HG03457 (cell line): ENCODE measurements around the gene RMC1.
"Not testable (repeated sequence)": the region's sequence is repeated elsewhere in the genome, so short reads cannot be mapped to it uniquely, and the experiment has no call there.

ENCODE experiments used
- ATAC-seq: cut with Tn5 transposase; IDR thresholded peaks from one replicate; pipeline ENCODE4 v1.9.1; 2021; ENCODE audit warnings: moderate number of reproducible peaks; ENCODE audit not compliant: unreplicated experiment

RMC1 gene

DNA sequence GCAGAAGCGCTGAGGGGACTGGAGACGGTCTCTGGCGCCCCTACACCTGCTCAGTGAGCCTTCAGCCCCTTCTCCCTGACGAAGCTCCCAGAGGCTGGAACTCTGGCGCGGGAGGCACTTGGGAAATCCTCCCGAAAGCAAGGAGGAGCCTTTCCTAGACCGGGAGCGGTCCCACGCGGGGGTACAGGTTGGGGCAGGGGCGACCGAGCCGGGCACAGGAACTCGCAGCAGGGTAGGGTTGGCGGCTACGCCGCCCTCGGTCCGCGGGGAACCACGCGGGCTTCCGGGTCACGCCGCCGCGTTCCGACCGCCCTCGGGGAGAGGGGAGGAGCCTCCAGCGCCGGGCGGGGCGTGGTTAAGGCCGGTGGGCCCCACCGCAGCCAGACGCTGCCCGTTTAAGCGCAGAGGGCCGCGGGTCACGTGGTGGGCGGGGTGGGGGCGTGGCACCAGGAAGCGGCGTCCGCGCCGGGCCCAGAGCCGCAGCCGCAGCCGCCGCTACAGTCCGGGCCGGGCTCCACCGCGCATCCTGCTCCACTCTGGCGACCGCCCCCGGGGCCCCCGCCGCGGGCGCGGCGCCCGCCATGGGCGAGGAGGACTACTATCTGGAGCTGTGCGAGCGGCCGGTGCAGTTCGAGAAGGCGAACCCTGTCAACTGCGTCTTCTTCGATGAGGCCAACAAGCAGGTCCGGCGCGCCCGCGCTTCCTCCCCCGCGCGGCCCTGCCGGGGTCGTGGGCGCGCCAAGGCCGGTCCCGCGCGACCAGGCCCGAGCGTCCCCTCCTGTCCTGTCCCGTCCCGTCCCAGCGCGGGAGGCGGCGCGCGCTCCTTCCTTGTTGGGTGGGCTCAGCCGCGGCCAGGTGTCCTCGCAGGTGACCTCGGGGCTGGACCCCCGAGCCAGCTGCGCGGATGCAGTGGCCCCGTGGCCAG, at the start of gene RMC1:
Gene RMC1 (plus strand): TSS at position 474 of the 925 bp plus-strand sequence. CDS start 108 bp downstream, at position 582.
- peak; percentile 65 for ATAC-seq

DNA sequence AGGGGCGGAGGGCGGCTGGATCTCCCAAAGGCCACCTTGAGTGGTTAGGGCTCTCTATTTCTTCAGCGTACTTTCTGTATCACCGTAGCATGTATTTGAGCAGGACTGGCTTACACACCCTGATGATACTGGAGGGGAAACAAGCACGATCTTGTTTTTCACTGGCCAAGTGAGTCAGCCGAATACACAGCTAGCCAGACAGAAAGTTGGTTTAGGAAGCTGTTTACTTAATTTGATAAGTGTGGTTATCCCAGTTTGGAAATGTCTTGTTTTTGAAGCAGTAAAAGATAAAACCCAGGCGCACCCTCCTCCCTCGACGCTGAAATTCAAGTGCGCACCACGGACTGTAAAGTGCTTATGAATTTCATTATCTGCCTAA, 49.6 kb upstream of the RMC1 start:
- peak; percentile 5 for ATAC-seq

- ATAC-seq = no peak
These were observed 46.5 kb upstream of the RMC1 start for GRCh38 chr18:23456835-23457234.

DNA sequence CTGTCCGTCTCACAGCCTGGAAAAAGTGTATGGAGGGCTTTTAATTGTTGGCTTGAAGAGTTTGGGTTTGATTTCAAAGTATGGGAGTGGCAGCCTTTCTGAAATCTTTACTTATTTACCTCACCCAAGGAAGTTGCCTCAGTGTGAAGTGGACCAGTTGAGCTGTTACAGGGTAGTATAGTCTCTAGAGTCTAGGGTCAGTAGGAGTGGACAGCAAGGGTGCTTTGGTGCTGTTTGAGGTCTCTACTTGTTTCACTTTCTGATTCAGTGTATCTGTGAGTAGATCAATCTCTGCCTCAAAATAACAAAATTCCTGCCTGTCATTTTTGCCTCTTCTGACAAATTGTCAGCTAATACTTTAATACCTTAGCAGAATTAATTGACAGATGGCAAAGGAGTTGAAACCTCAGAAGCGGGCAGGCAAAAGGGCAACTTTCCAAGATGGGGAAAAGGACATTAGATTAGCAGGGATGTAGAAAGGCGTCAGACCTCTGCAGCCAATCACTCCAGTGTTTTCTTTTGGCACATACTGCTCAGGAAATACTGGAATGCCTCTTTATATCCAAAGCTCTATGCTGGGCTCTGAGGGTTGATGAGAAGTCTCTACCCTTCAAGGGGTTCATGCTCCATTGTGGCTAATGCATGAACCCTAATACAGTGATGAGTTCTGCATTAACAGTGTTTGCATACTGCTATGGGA, 44.3 kb upstream of the RMC1 start:
- no peak for ATAC-seq

GRCh38 chr18:23459530-23459921, 43.8 kb upstream of the RMC1 start:
- ATAC-seq = no peak

GRCh38 chr18:23460285-23461273, 42.7 kb upstream of the RMC1 start:
- ATAC-seq = no peak

- no peak for ATAC-seq
These were observed 40.4 kb upstream of the RMC1 start for GRCh38 chr18:23462876-23463275.

DNA sequence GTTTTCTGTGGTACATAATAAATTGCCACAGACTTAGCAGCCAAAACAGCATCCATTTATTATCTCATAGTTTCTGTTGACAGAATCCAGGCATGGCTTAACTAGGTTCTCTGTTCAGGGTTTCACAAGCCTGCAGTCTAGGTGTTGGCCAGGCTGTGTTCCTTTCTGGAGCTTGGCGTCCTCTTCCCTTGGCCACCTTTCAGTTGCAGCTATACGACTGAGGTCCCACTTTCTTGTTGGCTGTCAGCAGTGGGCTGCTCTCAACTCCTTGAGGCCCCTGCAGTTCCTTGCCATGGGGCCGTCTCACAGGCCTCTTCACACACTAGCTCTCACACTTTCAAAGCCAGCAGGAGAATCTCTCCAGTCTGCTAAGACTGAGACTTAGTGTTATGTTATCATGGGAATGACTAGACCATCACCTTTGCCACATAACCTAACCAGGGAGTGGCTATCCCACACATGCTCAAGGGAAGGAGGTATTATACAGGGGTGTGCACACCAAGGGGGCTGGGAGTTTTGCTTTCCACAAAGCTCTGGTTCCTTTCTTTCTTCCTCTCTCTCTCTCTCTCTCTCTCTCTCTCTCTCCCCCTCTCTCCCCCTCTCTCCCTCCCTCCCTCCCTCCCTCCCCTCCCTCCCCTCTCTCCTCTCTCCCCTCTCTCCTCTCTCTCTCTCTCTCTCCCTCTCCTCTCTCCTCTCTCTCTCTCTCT, 34.4 kb upstream of the RMC1 start:
- ATAC-seq = no peak

GRCh38 chr18:23470620-23471387, 32.5 kb upstream of the RMC1 start:
- ATAC-seq = no peak

DNA sequence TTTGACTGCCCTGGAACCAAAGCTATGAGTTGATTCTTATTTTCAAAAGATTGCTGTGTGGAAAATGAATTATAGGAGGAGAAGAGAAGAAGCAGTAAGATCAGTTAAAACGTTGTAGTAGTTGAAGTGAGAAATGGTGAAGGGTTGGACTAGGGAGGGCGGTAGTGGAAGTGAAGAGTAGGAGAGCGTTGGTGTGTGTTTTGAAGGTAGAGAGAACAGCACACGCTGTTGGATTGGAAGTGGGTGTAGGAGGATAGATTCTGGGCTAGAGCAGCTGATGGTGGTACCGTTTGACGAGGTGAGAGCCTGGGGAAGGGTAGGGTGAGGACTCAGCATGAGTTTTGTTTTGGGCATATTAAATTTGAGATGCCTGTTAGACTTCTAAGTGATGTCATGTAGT, 31.8 kb upstream of the RMC1 start:
- no peak for ATAC-seq

DNA sequence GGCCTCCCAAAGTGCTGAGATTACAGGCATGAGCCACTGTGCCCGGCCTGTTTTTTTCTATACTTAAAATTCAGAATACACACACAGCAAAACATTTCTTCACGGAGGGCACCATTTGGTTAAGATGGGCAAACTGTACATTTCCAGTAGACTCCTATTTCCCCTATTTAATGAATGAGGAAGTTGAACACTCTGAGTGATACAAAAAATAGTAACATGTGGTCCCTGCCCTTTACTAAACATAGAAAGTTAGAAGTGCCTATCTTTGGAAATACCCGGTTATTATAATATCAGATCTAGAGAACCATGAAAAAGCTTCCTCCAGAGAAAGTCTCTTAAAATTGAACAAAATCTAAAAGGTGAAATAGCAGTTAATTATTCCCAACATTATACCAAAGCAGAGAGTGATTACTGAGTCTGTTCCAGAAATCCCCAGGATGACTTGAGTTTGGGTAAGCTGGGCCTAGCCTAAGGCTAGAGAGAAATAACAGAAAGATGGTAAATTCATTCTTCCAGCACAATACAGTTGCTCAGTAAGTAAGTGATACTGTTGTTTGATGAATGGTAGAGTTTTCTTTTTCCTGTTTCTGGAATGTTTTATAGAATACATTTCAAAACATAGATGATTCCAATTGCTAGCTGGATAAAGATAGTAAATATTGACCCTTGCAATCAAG, 23.3 kb upstream of the RMC1 start:
- ATAC-seq = no peak

DNA sequence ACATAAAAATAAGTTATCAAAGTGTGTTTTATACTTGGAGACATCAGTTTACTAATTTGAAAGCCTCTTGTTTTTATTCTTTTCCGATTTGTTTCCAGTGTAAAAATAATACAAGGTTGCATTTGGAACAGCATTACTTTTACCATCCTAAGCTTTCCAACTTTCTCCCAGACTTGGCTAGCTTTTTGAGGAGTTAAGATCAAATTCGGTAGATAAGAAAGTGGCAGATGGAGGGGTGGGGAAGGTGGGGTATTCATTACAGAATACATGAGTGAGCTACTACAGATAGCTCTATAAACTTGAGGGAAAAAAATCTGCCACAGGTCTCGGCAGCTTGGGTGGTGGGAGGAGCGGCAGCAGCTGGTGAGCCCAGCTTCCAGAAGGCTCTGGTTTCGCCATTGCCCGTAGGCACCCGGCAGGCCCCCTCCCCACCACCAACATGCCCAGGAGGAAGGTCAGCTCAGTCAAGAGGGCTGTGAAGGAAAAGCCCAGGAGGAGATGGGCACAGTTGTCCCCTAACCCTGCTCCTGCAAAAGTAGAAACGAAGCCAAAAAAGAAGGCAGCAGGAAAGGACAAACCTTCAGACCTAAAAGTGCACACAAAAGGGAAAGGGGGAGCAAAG, 18.6 kb upstream of the RMC1 start:
- ATAC-seq = no peak

- no peak for ATAC-seq
These were observed 17.9 kb upstream of the RMC1 start for GRCh38 chr18:23485386-23485785.

DNA sequence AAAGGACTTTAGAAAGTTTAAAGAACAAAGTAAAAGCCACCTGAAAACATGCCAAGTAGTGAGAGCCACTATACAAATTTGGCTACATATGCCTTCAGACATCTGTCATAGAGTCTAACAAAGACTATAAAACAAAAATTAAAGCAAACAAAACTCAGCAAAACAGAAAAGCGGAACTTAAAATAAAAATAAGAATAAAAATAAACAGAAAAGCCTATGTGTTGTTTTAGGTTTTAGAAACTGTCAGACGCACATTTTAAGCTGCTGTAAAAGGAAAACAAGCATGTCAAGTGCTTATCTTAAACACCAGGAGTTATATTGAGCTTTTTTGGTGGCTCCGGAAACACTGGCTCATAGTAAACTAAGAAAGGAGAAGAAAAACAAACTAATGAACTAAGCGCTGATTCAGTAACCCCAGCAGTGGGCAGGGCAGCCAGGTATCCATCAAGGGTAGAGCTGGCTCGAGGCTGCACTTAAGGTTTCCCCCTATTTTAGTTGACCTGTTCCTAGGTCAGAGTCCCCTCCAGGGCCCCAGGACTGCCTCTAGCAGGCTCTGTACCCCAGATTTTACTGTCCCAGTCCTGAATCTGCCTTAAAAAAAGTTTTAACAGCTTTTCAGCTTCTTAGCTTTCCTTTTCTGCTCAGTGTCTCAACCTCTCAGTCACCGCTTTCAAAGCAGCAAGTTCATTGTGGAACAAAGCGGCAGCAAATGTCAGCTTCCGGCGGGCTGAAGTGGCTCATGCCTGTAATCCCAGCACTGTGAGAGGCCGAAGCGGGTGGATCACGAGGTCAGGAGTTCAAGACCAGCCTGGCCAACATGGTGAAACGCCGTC, 15.4 kb upstream of the RMC1 start:
- peak; percentile 62 for ATAC-seq

DNA sequence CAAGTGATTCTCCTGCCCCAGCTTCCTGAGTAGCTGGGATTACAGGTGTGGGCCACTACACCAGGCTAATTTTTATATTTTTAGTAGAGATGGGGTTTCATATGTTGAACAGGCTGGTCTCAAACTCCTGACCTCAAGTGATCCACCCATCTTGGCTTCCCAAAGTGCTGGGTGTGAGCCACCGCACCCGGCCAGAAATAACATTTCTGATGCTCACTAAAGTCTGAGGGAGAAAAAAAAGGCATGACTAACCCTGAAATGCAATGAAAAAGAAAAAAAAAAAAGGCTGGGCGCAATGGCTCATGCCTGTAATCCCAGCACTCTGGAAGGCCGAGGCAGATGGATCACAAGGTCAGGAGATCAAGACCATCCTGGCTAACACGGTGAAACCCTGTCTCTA, 13.7 kb upstream of the RMC1 start:
- ATAC-seq = not testable (repeated sequence)

DNA sequence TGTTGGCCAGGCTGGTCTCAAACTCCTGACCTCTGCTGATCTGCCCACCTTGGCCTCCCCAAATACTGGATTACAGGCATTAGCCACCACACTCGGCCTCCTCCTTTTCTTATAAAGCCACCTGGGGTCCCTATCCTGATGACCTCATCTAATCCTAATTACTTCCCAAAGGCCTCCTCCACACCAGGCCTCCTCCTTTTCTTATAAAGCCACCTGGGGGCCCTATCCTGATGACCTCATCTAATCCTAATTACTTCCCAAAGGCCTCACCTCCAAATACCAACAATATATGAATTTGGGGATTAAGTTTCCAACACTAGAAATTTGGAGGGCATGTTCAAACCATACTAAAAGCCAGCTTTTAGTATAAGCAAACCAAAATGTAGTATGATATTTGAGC, 9.7 kb upstream of the RMC1 start:
- no peak for ATAC-seq

DNA sequence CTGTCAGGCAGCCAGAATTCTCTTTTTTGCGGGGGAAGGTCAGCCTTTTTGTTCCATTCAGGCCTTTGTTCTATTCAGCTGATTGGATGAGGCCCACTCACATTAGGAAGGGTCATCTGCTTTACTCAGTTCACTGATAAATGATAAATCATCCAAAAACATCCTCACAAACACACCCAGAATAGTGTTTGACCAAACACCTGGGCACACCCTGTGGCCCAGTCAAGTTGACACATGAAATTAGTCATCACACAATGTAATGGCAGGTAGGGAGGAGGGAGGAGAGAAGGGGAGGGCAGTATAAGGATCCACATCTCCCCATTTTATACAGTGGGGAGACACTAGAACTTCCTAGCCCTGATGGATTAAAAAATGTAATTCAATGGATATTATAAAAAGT, 8.3 kb upstream of the RMC1 start:
- ATAC-seq = no peak
